Measurements from ENCODE around the gene HPCAL1. TPM values are rescaled to one million over a fixed set of nuclear protein-coding genes. Genes with fewer than 3 reads are reported as not detected.

Gene HPCAL1
- total RNA-seq, 2 donors from 2014 or later: 22.5 to 203 TPM

DNA sequence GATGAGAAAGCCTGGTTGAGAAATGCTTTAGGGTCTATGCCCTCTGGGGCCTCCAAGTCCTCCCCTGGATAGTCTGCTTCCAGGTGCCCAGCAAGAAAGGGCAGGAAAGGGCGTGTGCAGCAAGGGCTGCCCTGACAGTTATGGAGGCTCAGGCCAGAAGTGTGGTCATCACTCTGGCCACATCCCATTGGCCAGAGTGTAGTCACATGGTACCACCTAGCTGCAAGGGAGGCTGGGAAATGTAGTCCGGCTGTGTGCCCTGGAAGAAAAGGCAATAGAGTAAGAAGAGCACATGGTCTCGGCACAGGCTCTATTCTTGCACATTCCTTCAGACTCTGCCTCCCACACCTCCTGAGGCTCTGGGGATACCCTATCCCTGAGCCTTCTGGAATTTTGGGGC, 109.7 kb downstream of the HPCAL1 start:
- TF ChIP-seq, protein P1, sequence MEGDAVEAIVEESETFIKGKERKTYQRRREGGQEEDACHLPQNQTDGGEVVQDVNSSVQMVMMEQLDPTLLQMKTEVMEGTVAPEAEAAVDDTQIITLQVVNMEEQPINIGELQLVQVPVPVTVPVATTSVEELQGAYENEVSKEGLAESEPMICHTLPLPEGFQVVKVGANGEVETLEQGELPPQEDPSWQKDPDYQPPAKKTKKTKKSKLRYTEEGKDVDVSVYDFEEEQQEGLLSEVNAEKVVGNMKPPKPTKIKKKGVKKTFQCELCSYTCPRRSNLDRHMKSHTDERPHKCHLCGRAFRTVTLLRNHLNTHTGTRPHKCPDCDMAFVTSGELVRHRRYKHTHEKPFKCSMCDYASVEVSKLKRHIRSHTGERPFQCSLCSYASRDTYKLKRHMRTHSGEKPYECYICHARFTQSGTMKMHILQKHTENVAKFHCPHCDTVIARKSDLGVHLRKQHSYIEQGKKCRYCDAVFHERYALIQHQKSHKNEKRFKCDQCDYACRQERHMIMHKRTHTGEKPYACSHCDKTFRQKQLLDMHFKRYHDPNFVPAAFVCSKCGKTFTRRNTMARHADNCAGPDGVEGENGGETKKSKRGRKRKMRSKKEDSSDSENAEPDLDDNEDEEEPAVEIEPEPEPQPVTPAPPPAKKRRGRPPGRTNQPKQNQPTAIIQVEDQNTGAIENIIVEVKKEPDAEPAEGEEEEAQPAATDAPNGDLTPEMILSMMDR (IDR thresholded peaks at IDR 0.05): no peak
- TF ChIP-seq POLR2A (IDR thresholded peaks at IDR 0.05): no peak
- no peak for TF ChIP-seq POLR2AphosphoS5 (IDR thresholded peaks at IDR 0.05)
- Histone ChIP-seq H3K36me3 (no peaks in the 10 kb centered on the region), H3K27me3 (replicated peaks; ENCODE audit: insufficient read depth) (no peaks in the 10 kb centered on the region), H3K27ac (no peak overlapping the region), H3K9me3 (no peaks in the 10 kb centered on the region), H3K4me3 (no peak overlapping the region), H3K4me1 (replicated peaks) (no peaks in the 10 kb centered on the region)
- 98% methylated on average over 3 of the region's 3 CpGs for WGBS
- intact Hi-C loops (cut with DNase I): no loop called here
- DNase-seq (ENCODE audit: low spot score): no peak

DNA sequence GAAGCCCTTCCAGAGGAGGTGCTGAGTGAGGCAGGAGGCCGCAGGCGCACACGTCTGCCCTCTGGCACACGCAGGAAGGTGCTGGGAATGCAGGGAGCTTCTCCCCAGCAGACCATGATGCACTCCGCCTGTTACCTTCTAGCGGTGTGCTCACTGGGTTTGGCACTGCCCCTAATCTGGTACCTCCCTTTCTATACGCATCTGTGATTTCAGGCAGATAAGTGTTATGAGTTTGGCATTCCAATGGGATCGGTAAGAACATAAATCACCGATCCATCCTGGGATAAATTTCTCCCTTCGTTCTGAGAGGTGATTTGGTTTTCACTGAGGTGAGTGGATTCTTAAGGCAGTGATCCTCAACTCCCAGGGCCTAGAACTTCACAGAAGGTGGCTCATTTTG, 110.8 kb downstream of the HPCAL1 start:
- 80% methylated on average over 10 of the region's 10 CpGs for WGBS
- intact Hi-C loops (cut with DNase I): no loop called here
- Histone ChIP-seq H3K27me3 (replicated peaks; ENCODE audit: insufficient read depth) (no peaks in the 10 kb centered on the region), H3K4me1 (replicated peaks) (no peaks in the 10 kb centered on the region), H3K9me3 (no peaks in the 10 kb centered on the region), H3K27ac (no peak overlapping the region), H3K36me3 (no peaks in the 10 kb centered on the region), H3K4me3 (no peak overlapping the region)
- DNase-seq (ENCODE audit: low spot score): no peak
- TF ChIP-seq, protein P1 (IDR thresholded peaks at IDR 0.05): no peak
- TF ChIP-seq POLR2AphosphoS5 (IDR thresholded peaks at IDR 0.05) (no peak), POLR2A (IDR thresholded peaks at IDR 0.05) (no peak)

DNA sequence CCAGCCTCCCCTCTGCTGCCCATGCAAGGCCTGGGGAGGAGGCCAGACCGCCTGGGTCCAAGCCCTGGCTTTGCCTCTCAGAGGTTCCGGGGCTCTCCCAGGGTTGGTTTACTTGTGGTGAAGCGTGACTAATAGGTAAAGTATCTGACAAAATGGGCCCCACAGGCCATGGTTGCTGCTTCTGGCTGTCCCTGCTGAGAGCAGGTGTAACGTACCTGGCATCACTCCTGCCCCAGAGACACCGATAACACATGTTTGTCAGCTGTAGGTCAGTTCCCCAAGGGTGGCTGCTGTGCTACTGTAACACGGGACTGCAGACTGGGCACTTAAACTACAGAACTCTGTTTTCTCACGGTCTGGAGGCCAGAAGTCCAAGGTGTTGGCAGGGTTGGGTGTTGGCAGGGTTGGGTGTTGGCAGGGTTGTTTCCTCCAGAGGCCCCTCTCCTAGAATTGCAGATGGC, 111.3 kb downstream of the HPCAL1 start:
- H3K9me3 ChIP-seq: no peaks in the 10 kb centered on the region
- no peak for DNase-seq (ENCODE audit: low spot score)
- TF ChIP-seq POLR2AphosphoS5 (IDR thresholded peaks at IDR 0.05) (no peak), POLR2A (IDR thresholded peaks at IDR 0.05) (no peak)
- TF ChIP-seq, protein P1 (IDR thresholded peaks at IDR 0.05): no peak
- intact Hi-C loops (cut with DNase I): no loop called here
- H3K4me1 ChIP-seq (replicated peaks): no peaks in the 10 kb centered on the region
- no peaks in the 10 kb centered on the region for H3K36me3 ChIP-seq
- no peak overlapping the region for H3K27ac ChIP-seq
- H3K4me3 ChIP-seq: no peak overlapping the region
- 79% methylated on average over 7 of the region's 7 CpGs for WGBS
- no peaks in the 10 kb centered on the region for H3K27me3 ChIP-seq (replicated peaks; ENCODE audit: insufficient read depth)

DNA sequence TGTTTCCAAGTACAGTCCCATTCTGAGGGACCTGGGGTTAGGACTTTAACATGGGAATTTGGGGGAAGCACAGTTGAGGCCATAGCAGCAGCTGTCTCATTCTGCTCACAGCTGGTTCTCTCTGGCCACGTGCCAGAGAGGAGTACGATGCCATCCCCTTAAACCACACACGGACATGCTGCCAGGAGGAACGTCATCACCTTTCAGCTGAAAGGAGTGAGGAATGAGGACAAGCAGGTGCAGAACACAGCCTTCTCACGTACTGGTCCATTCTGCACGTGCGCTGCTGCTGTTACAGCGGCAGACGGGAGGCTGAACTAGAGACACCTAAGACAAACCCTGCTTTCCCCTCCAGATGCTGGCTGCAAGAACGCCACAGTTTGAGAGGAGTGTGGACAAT, 111.9 kb downstream of the HPCAL1 start:
- Histone ChIP-seq H3K27ac (no peak overlapping the region), H3K4me1 (replicated peaks) (no peaks in the 10 kb centered on the region), H3K9me3 (no peaks in the 10 kb centered on the region), H3K4me3 (no peak overlapping the region), H3K27me3 (replicated peaks; ENCODE audit: insufficient read depth) (no peaks in the 10 kb centered on the region), H3K36me3 (no peaks in the 10 kb centered on the region)
- 57% methylated on average over 10 of the region's 10 CpGs for WGBS
- TF ChIP-seq, protein P1 (IDR thresholded peaks at IDR 0.05): no peak
- no peak for DNase-seq (ENCODE audit: low spot score)
- intact Hi-C loops (cut with DNase I): no loop called here

DNA sequence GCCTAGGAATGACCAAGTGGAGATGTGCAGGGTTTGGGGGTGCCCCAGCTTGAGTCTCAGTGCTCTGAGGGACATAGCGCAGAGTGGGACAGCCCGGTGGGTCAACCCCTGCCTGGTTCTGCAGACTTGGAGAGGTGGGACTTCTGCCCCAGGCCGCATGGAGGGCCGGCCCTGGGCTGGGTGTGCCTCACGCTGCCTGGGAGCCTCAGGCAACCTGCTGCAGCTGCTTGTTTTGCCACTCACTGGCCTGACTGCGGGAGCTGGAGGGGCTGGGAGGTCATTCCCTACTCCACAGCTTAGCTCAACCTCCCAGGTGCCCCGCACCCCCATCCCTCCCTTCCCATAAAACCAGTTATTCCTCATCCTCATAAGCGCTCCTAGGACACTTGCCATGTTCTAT, 112.3 kb downstream of the HPCAL1 start:
- Histone ChIP-seq H3K36me3 (no peaks in the 10 kb centered on the region), H3K9me3 (no peaks in the 10 kb centered on the region), H3K27ac (no peak overlapping the region), H3K4me3 (no peak overlapping the region), H3K27me3 (replicated peaks; ENCODE audit: insufficient read depth) (no peaks in the 10 kb centered on the region), H3K4me1 (replicated peaks) (no peaks in the 10 kb centered on the region)
- no peak for DNase-seq (ENCODE audit: low spot score)
- intact Hi-C loops (cut with DNase I): no loop called here
- TF ChIP-seq POLR2AphosphoS5 (IDR thresholded peaks at IDR 0.05) (no peak), POLR2A (IDR thresholded peaks at IDR 0.05) (no peak)
- TF ChIP-seq, protein P1 (IDR thresholded peaks at IDR 0.05): no peak
- 84% methylated on average over 8 of the region's 8 CpGs for WGBS

All from prostate gland (tissue), 2 donors.